Measurements from ENCODE around the gene UBC. TPM values are rescaled to one million over a fixed set of nuclear protein-coding genes. Genes with fewer than 3 reads are reported as not detected.
"Not testable (repeated sequence)": the region's sequence is repeated elsewhere in the genome, so short reads cannot be mapped to it uniquely, and the experiment has no call there.

UBC gene
- total RNA-seq, 1 donor from 2014 or later = 1,347 TPM

- peak overlapping the region; percentile 83 to 92 for H3K27ac ChIP-seq
- H3K27me3 ChIP-seq = no peaks in the 10 kb centered on the region
- intact Hi-C loops (cut with DNase I) = loop anchor here (1.0 to 5.0 kb wide), 2 partner anchors 33 to 78 kb away; partner anchors contain the start of gene SCARB1
Measured at GRCh38 chr12:124940143-124940392, 25.6 kb upstream of the UBC start.

GRCh38 chr12:124939421-124940142 is 25.1 kb upstream of the UBC start:
- Histone ChIP-seq H3K4me1 (peaks cover 0 to 15% of the 10 kb centered on the region in 2 donors), H3K4me3 (peak overlapping the region; percentile 48 to 65), H3K27ac (peak overlapping the region; percentile 83 to 92), H3K27me3 (no peaks in the 10 kb centered on the region), H3K9me3 (no peaks in the 10 kb centered on the region), H3K36me3 (peaks cover 0 to 5% of the 10 kb centered on the region in 2 donors)
- peak; percentile 53 to 94 for DNase-seq (ENCODE audit: low spot score in 2 of 2)
- no peak for TF ChIP-seq CTCF (IDR thresholded peaks at IDR 0.05)
- intact Hi-C loops (cut with DNase I) = loop anchor here (1.0 to 5.0 kb wide), 5 partner anchors 12 to 77 kb away; partner anchors contain the start of genes DHX37 and SCARB1

More at GRCh38 chr12:124940143-124940392, 25.6 kb upstream of the UBC start:
- Histone ChIP-seq H3K36me3 (peaks cover 0 to 5% of the 10 kb centered on the region in 2 donors), H3K4me1 (peaks cover 0 to 15% of the 10 kb centered on the region in 2 donors), H3K4me3 (peak overlapping the region; percentile 48 to 65), H3K9me3 (no peaks in the 10 kb centered on the region)
- no peak for DNase-seq (ENCODE audit: low spot score in 2 of 2)
- TF ChIP-seq CTCF (IDR thresholded peaks at IDR 0.05) = no peak

- peak; percentile 38 to 87 for DNase-seq (ENCODE audit: low spot score in 2 of 2)
- intact Hi-C loops (cut with DNase I) = loop anchor here (1.0 to 2.0 kb wide), 3 partner anchors 12 to 50 kb away; partner anchors contain the start of gene DHX37
- Histone ChIP-seq H3K27ac (peak overlapping the region; percentile 83 to 92), H3K4me3 (peak overlapping the region; percentile 48 to 65), H3K9me3 (no peaks in the 10 kb centered on the region), H3K36me3 (peaks cover 0 to 5% of the 10 kb centered on the region in 2 donors), H3K4me1 (peaks cover 0 to 15% of the 10 kb centered on the region in 2 donors), H3K27me3 (no peaks in the 10 kb centered on the region)
- TF ChIP-seq CTCF (IDR thresholded peaks at IDR 0.05) = peak; percentile 34 to 55 (median 37)
Measured at GRCh38 chr12:124939079-124939420, 24.6 kb upstream of the UBC start.

- Histone ChIP-seq H3K4me3 (peak overlapping the region; percentile 48 to 65), H3K9me3 (no peaks in the 10 kb centered on the region), H3K27me3 (no peaks in the 10 kb centered on the region), H3K36me3 (peaks cover 0 to 5% of the 10 kb centered on the region in 2 donors), H3K27ac (peak overlapping the region; percentile 83 to 92), H3K4me1 (peaks cover 0 to 15% of the 10 kb centered on the region in 2 donors)
- TF ChIP-seq CTCF (IDR thresholded peaks at IDR 0.05) = no peak
- DNase-seq (ENCODE audit: low spot score in 2 of 2) = no peak
- intact Hi-C loops (cut with DNase I) = loop anchor here (2.0 kb wide), 1 partner anchor 50 kb away; the partner anchor contains the start of gene DHX37
Measured at GRCh38 chr12:124938587-124938986, 24.1 kb upstream of the UBC start.

GRCh38 chr12:124938108-124938507 is 23.7 kb upstream of the UBC start:
- H3K4me1 ChIP-seq = peaks cover 0 to 15% of the 10 kb centered on the region in 2 donors
- H3K9me3 ChIP-seq = no peaks in the 10 kb centered on the region
- H3K36me3 ChIP-seq = peaks cover 0 to under 1% of the 10 kb centered on the region in 2 donors
- no peak for TF ChIP-seq CTCF (IDR thresholded peaks at IDR 0.05)
- DNase-seq (ENCODE audit: low spot score in 2 of 2) = no peak
- no peaks in the 10 kb centered on the region for H3K27me3 ChIP-seq
- intact Hi-C loops (cut with DNase I) = loop anchor here (2.0 kb wide), 1 partner anchor 51 kb away; the partner anchor contains the start of gene DHX37
- H3K27ac ChIP-seq = peak overlapping the region; percentile 83 to 92
- H3K4me3 ChIP-seq = peak overlapping the region; percentile 48 to 65

- H3K4me1 ChIP-seq; DNase-seq (ENCODE audit: low spot score in 2 of 2); H3K36me3 ChIP-seq; H3K27ac ChIP-seq; H3K4me3 ChIP-seq; H3K9me3 ChIP-seq; H3K27me3 ChIP-seq; intact Hi-C loops (cut with DNase I): not testable (repeated sequence)
Measured at GRCh38 chr12:124931528-124931927, 17.1 kb upstream of the UBC start.

Data from ascending aorta (tissue), 2 donors.